ENCODE data around the gene FKBP5.

The FKBP5 gene

DNA sequence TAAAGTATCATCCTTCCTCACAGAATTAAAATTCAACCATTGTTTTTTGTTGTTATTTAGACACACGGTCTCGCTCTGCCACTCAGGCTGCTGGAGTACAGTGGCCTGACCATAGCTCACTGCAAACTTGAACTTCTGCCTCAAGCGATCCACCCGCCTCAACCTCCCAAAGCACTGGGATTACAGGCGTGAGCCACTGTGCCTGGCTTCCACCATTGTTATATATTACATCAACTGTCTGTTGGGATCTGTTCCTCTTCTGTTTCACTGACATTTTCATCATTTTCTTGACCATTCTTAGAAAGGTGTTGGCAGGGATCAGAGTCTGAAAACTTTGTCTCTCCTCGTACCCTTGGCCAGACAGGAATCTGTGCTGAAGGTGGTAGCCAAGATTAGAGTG lies 154.7 kb downstream of the FKBP5 start:
- DNase-seq (ENCODE audit: low read depth), result no peak
- TF ChIP-seq, protein P1, sequence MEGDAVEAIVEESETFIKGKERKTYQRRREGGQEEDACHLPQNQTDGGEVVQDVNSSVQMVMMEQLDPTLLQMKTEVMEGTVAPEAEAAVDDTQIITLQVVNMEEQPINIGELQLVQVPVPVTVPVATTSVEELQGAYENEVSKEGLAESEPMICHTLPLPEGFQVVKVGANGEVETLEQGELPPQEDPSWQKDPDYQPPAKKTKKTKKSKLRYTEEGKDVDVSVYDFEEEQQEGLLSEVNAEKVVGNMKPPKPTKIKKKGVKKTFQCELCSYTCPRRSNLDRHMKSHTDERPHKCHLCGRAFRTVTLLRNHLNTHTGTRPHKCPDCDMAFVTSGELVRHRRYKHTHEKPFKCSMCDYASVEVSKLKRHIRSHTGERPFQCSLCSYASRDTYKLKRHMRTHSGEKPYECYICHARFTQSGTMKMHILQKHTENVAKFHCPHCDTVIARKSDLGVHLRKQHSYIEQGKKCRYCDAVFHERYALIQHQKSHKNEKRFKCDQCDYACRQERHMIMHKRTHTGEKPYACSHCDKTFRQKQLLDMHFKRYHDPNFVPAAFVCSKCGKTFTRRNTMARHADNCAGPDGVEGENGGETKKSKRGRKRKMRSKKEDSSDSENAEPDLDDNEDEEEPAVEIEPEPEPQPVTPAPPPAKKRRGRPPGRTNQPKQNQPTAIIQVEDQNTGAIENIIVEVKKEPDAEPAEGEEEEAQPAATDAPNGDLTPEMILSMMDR (IDR thresholded peaks at IDR 0.05; ENCODE audit: low read length, missing control alignments), result no peak
- no peak overlapping the region for H3K4me3 ChIP-seq (replicated peaks; ENCODE audit: low read depth, low read length)

DNA sequence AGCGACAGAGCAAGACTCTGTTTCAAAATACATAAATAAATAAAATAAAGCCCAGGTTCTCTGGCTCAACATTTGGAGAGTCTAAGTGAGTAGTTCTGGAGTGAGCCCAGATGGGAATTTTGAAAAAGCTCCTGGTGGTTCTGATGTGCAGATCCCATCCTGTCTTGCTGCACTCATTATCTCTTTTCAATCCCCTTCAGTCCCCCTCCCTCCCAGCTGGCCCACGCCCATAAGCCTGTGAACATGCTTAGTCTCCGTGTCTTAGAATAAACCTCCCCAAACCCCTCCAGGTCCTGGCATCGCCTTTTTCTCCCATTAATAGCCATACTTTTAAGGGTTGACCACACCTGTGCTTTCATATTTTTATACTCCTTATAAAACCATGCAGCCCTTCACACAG lies 156.6 kb downstream of the FKBP5 start:
- TF ChIP-seq, protein P1 (IDR thresholded peaks at IDR 0.05; ENCODE audit: low read length, missing control alignments), result no peak
- DNase-seq (ENCODE audit: low read depth), result no peak
- H3K4me3 ChIP-seq (replicated peaks; ENCODE audit: low read depth, low read length), result no peak overlapping the region

DNA sequence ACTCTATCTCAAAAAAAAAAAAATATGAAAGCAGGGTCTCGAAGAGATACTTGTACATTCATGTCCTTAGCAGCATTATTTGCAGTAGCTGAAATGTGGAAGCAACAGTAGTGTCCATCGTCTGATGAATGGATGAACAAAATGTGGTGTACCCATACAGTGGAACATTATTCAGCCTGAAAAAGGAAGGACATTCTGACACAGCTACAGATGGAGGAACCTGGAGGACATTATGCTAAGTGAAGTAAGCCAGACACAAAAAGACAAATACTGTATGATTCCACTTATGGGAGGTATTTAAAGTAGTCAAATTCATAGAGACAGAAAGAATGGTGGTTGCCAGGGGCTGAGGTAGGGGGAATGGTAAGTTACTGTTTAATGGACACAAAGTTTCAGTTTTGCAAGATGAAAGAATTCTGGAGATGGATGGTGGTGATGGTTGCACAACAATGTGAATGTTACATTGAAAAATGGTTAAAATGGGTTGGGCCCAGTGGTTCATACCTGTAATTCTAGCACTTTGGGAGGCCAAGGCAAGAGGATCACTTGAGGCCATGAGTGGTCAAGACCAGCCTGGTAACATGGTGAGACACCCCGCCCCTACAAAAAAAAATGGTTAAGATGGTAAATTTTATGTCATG lies 164.2 kb downstream of the FKBP5 start:
- no peak for DNase-seq (ENCODE audit: low read depth)
- H3K4me3 ChIP-seq (replicated peaks; ENCODE audit: low read depth, low read length), result no peak overlapping the region
- TF ChIP-seq, protein P1 (IDR thresholded peaks at IDR 0.05; ENCODE audit: low read length, missing control alignments), result no peak
